Ovary (tissue), 9 donors: ENCODE measurements around the gene FAM149A. TPM values are rescaled to one million over a fixed set of nuclear protein-coding genes. Genes with fewer than 3 reads are reported as not detected.

ENCODE experiments used
- DNase-seq, 5 donors: peaks; one replicate each; pipeline ENCODE4 v3.0.0-alpha.2; 2019 to 2020
- H3K27ac ChIP-seq, 2 donors: fragments of 200-600 bp; one replicate each; pipeline versions ENCODE4 v1.5.1 to v1.8.0; 2019 to 2022
- H3K27me3 ChIP-seq: fragments of 200-600 bp; one replicate; pipeline ENCODE4 v1.8.0; 2022
- H3K36me3 ChIP-seq: fragments of 200-600 bp; sonication (generic); one replicate; pipeline ENCODE4 v1.5.1; 2019
- H3K4me1 ChIP-seq: one replicate; pipeline ENCODE4 v1.8.1; 2013; ENCODE audit warnings: mild to moderate bottlenecking, moderate library complexity; ENCODE audit not compliant: insufficient read depth
- H3K4me3 ChIP-seq: fragments of 200-600 bp; sonication (generic); one replicate; pipeline ENCODE4 v1.5.1; 2017
- H3K9me3 ChIP-seq, 2 donors: fragments of 200-600 bp in 1 of 2; sonication (generic) in 1 of 2; one replicate each; pipeline versions ENCODE4 v1.5.1 to v1.8.1; 2013 to 2019; ENCODE audit warnings: mild to moderate bottlenecking in 1 of 2, moderate library complexity in 1 of 2
- CTCF ChIP-seq, 3 donors: fragments of 450-650 bp in 2 of 3; fragments of 200-600 bp in 1 of 3; IDR thresholded peaks; one replicate each; pipeline versions ENCODE4 v1.5.1 to v1.8.0; 2016 to 2022; ENCODE audit warnings: antibody characterized with exemption in 3 of 3, mild to moderate bottlenecking in 1 of 3
- EP300 ChIP-seq: sonication (generic); formaldehyde crosslinking; IDR thresholded peaks from one replicate; pipeline ENCODE4 v1.6.1; 2017; ENCODE audit warnings: antibody characterized with exemption
- POLR2A ChIP-seq: fragments of 450-650 bp; IDR thresholded peaks from one replicate; pipeline ENCODE4 v1.6.1; 2017; ENCODE audit warnings: antibody characterized with exemption, mild to moderate bottlenecking, moderate library complexity
- WGBS, 3 donors: extraction: QIAGEN DNeasy Blood & Tissue Kit in 1 of 3; methylation state at CpG; one replicate each; pipeline versions ENCODE4 v1.1.5 to v1.1.7; 2013 to 2017; 5-methylcytosine and 5-hydroxymethylcytosine counted together
- intact Hi-C, 4 donors: fragments of 100-400 bp; cut with DNase I; formaldehyde crosslinking; loops; one replicate each; pipeline versions ENCODE4 v1.11.0 to v1.15.1; 2022 to 2023
- polyA plus RNA-seq, 2 donors: library from polyadenylated mRNA; stranded (reverse); fragments of 200-250 nt in 1 of 2; fragments of 350-450 nt in 1 of 2; fragmentation: Illumina TruSeq in 1 of 2; extraction: RNeasy Lipid Tissue Mini Kit (QIAGEN cat#74804) in 1 of 2; gene quantifications; one replicate each; pipeline ENCODE4 v1.2.3, GENCODE V29; 2013 to 2014
- total RNA-seq, 7 donors: library from RNA; depleted of rRNA in 2 of 7; stranded (reverse); fragments of >200 nt in 2 of 7; fragmentation: NEBNext Ultra II Directional in 3 of 7; extraction: Animal tissue kit (Norgen Biotek cat#: 25700) in 3 of 7; gene quantifications; one replicate each; pipeline versions ENCODE4 v1.1.0 to v1.2.4, GENCODE V29; 2016 to 2023
- donor health status: DM: no; HTN: no; CAD: no; lungs with moderate emphysema.
- donor health status: DM: no; HTN: no; CAD: no.
- donor health status: Bipolar disorder and iron deficiency.
- donor health status: DM: yes; HTN: yes; CAD: no.
- donor health status: DM: no; HTN: no; CAD: no.
- donor health status: DM: yes; HTN: yes; CAD: no.

FAM149A gene
- total and polyA plus RNA-seq, 9 donors = 6.4 to 16.1 (median 12.7) TPM

- Histone ChIP-seq H3K36me3 (no peaks in the 10 kb centered on the region), H3K9me3 (no peaks in the 10 kb centered on the region), H3K27me3 (no peaks in the 10 kb centered on the region), H3K4me1 (peaks cover 5% of the 10 kb centered on the region), H3K27ac (no peak overlapping the region), H3K4me3 (no peak overlapping the region)
- TF ChIP-seq POLR2A (no peak), EP300 (no peak), CTCF (IDR thresholded peaks at IDR 0.05) (no peak)
- DNase-seq = no peak
- whole genome bisulfite sequencing, 3 donors = 80 to 88% (median 82%) methylated on average over 7 of the region's 7 CpGs
- intact Hi-C loops = no loop called here
Observed at GRCh38 chr4:186201010-186201409, 96.5 kb downstream of the FAM149A start.

GRCh38 chr4:186201535-186202230 lies 97.2 kb downstream of the FAM149A start:
- 37 to 46% (median 42%) methylated on average over 9 of the region's 9 CpGs for WGBS, 3 donors
- Histone ChIP-seq H3K4me1 (peaks cover 5% of the 10 kb centered on the region), H3K36me3 (no peaks in the 10 kb centered on the region), H3K9me3 (no peaks in the 10 kb centered on the region), H3K27ac (peak overlapping the region in 1 of 2 donors; percentile 12), H3K4me3 (no peak overlapping the region), H3K27me3 (no peaks in the 10 kb centered on the region)
- peak in 1 of 5 donors; percentile 37 for DNase-seq
- TF ChIP-seq POLR2A (no peak), CTCF (IDR thresholded peaks at IDR 0.05) (peak in 2 of 3 donors; percentile 34 to 52)
- intact Hi-C loops = no loop called here

GRCh38 chr4:186202490-186203140 lies 98.1 kb downstream of the FAM149A start:
- Histone ChIP-seq H3K27me3 (no peaks in the 10 kb centered on the region), H3K9me3 (no peaks in the 10 kb centered on the region), H3K4me1 (peaks cover 5% of the 10 kb centered on the region), H3K36me3 (no peaks in the 10 kb centered on the region), H3K4me3 (no peak overlapping the region), H3K27ac (no peak overlapping the region)
- no peak for TF ChIP-seq CTCF (IDR thresholded peaks at IDR 0.05)
- TF ChIP-seq EP300 = no peak
- no peak for TF ChIP-seq POLR2A
- intact Hi-C loops = no loop called here
- 83 to 88% (median 85%) methylated on average over 8 of the region's 8 CpGs for WGBS, 3 donors
- DNase-seq = no peak

GRCh38 chr4:186203406-186203805 lies 98.9 kb downstream of the FAM149A start:
- Histone ChIP-seq H3K9me3 (no peaks in the 10 kb centered on the region), H3K4me1 (peaks cover 5% of the 10 kb centered on the region), H3K27ac (peak overlapping the region in 1 of 2 donors; percentile 62), H3K4me3 (no peak overlapping the region), H3K27me3 (no peaks in the 10 kb centered on the region), H3K36me3 (no peaks in the 10 kb centered on the region)
- intact Hi-C loops = no loop called here
- WGBS, 3 donors = 6 to 12% (median 8%) methylated on average over 12 of the region's 12 CpGs
- DNase-seq = peak in 1 of 5 donors; percentile 32
- TF ChIP-seq CTCF (IDR thresholded peaks at IDR 0.05) (no peak), EP300 (no peak), POLR2A (no peak)
